C4-2B (cell line): ENCODE measurements around the gene NPAS3.

Source experiments
- CTCF ChIP-seq: fragments of 450-650 bp; conservative IDR thresholded peaks from 2 replicates; pipeline ENCODE4 v1.5.1; 2017; ENCODE audit warnings: mild to moderate bottlenecking
- ZFX ChIP-seq: fragments of 450-650 bp; IDR thresholded peaks from 2 replicates; pipeline ENCODE4 v1.6.1; 2017

- TF ChIP-seq CTCF (peak; percentile 91), ZFX (no peak)
Observed at GRCh38 chr14:33839193-33840076, 900.8 kb downstream of the NPAS3 start.
